ENCODE results near the gene SYNC.
"Not testable (repeated sequence)": the region's sequence is repeated elsewhere in the genome, so short reads cannot be mapped to it uniquely, and the experiment has no call there.

SYNC gene

GRCh38 chr1:32636914-32637645, 65.5 kb downstream of the SYNC start:
- DNase-seq = no peak

- no peak for DNase-seq
These were observed 66.9 kb downstream of the SYNC start for GRCh38 chr1:32635508-32636277.

GRCh38 chr1:32632829-32633228, 69.7 kb downstream of the SYNC start:
- DNase-seq = no peak

- DNase-seq = not testable (repeated sequence)
These were observed 72.4 kb downstream of the SYNC start for GRCh38 chr1:32630173-32630572.
